NCI-H526 treated with DMSO at 0.1 percent for 48 hours (cell line): ENCODE results near the gene CPA2.

Experiments
- DNase-seq: peaks from one replicate; lab custom pipeline; 2025; lab: John Stamatoyannopoulos, UW

CPA2 gene

GRCh38 chr7:130256704-130257103 is 10.0 kb upstream of the CPA2 start:
- no peak for DNase-seq

- no peak for DNase-seq
These were observed 8.1 kb upstream of the CPA2 start for GRCh38 chr7:130258494-130259078.

- no peak for DNase-seq
These were observed 4.2 kb upstream of the CPA2 start for GRCh38 chr7:130262448-130262847.

- no peak for DNase-seq
These were observed 3.5 kb upstream of the CPA2 start for GRCh38 chr7:130263130-130263529.

GRCh38 chr7:130266961-130267321 is 278 bp downstream of the CPA2 start:
- DNase-seq: no peak

GRCh38 chr7:130268463-130269317 is 2.0 kb downstream of the CPA2 start:
- no peak for DNase-seq

- no peak for DNase-seq
These were observed 2.6 kb downstream of the CPA2 start for GRCh38 chr7:130269318-130269694.

GRCh38 chr7:130270947-130271800 is 4.5 kb downstream of the CPA2 start:
- DNase-seq: no peak

GRCh38 chr7:130272381-130273080 is 5.9 kb downstream of the CPA2 start:
- peak; percentile 19 for DNase-seq

- DNase-seq: peak; percentile 73
These were observed 6.6 kb downstream of the CPA2 start for GRCh38 chr7:130273081-130273932.

- DNase-seq: peak; percentile 61
These were observed 7.2 kb downstream of the CPA2 start for GRCh38 chr7:130273933-130274255.

GRCh38 chr7:130274296-130274695 is 7.6 kb downstream of the CPA2 start:
- no peak for DNase-seq

GRCh38 chr7:130274983-130275591 is 8.4 kb downstream of the CPA2 start:
- DNase-seq: no peak

- no peak for DNase-seq
These were observed 9.2 kb downstream of the CPA2 start for GRCh38 chr7:130275826-130276297.

- no peak for DNase-seq
These were observed 10.4 kb downstream of the CPA2 start for GRCh38 chr7:130276796-130277762.

- no peak for DNase-seq
These were observed 11.3 kb downstream of the CPA2 start for GRCh38 chr7:130277763-130278643.

- DNase-seq: no peak
These were observed 12.2 kb downstream of the CPA2 start for GRCh38 chr7:130278860-130279259.

- no peak for DNase-seq
These were observed 12.6 kb downstream of the CPA2 start for GRCh38 chr7:130279286-130279685.

- no peak for DNase-seq
These were observed 13.2 kb downstream of the CPA2 start for GRCh38 chr7:130279906-130280305.
